Liver (tissue), 3 donors: ENCODE measurements around the gene DOCK1.

Experiments
- FOXA2 ChIP-seq: IDR thresholded peaks from 2 replicates; pipeline ENCODE4 v1.6.1; 2016; ENCODE audit warnings: antibody characterized with exemption
- GABPA ChIP-seq, 2 donors: IDR thresholded peaks in 1 of 2; conservative IDR thresholded peaks in 1 of 2; 2 replicates each; pipeline ENCODE4 v1.6.1; 2016; ENCODE audit warnings: antibody characterized with exemption in 2 of 2, mild to moderate bottlenecking in 1 of 2, moderate library complexity in 1 of 2
- JUND ChIP-seq, 2 donors: IDR thresholded peaks; 2 replicates each; pipeline ENCODE4 v1.6.1; 2016; ENCODE audit warnings: antibody characterized with exemption in 2 of 2
- RAD21 ChIP-seq, 2 donors: IDR thresholded peaks; 2 replicates each; pipeline ENCODE4 v1.6.1; 2016; ENCODE audit warnings: antibody characterized with exemption in 2 of 2, mild to moderate bottlenecking in 2 of 2
- SP1 ChIP-seq: IDR thresholded peaks from 2 replicates; pipeline ENCODE4 v1.6.1; 2018; ENCODE audit warnings: antibody characterized with exemption, mild to moderate bottlenecking
- TAF1 ChIP-seq: conservative IDR thresholded peaks from 2 replicates; pipeline ENCODE4 v1.6.1; 2016; ENCODE audit warnings: antibody characterized with exemption, mild to moderate bottlenecking
- YY1 ChIP-seq: IDR thresholded peaks from 2 replicates; pipeline ENCODE4 v1.6.1; 2016; ENCODE audit warnings: antibody characterized with exemption, mild to moderate bottlenecking
- TF ChIP-seq, protein P1 (sequence below): fragments of 150-350 bp; IDR thresholded peaks from 2 replicates; pipeline ENCODE4 v1.5.1; 2017; ENCODE audit warnings: improper control_type of control experiment, low read depth, low read length; ENCODE audit not compliant: missing input control
- TF ChIP-seq, protein P2 (sequence below): IDR thresholded peaks from 2 replicates; pipeline ENCODE4 v1.6.1; 2016; ENCODE audit warnings: antibody characterized with exemption, mild to moderate bottlenecking
- TF ChIP-seq, protein P3 (sequence below): IDR thresholded peaks from 2 replicates; pipeline ENCODE4 v1.6.1; 2016; ENCODE audit warnings: antibody characterized with exemption
- donor health status: healthy.
- donor health status: healthy.

- TF ChIP-seq, protein P1, sequence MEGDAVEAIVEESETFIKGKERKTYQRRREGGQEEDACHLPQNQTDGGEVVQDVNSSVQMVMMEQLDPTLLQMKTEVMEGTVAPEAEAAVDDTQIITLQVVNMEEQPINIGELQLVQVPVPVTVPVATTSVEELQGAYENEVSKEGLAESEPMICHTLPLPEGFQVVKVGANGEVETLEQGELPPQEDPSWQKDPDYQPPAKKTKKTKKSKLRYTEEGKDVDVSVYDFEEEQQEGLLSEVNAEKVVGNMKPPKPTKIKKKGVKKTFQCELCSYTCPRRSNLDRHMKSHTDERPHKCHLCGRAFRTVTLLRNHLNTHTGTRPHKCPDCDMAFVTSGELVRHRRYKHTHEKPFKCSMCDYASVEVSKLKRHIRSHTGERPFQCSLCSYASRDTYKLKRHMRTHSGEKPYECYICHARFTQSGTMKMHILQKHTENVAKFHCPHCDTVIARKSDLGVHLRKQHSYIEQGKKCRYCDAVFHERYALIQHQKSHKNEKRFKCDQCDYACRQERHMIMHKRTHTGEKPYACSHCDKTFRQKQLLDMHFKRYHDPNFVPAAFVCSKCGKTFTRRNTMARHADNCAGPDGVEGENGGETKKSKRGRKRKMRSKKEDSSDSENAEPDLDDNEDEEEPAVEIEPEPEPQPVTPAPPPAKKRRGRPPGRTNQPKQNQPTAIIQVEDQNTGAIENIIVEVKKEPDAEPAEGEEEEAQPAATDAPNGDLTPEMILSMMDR = no peak
- TF ChIP-seq, protein P2, sequence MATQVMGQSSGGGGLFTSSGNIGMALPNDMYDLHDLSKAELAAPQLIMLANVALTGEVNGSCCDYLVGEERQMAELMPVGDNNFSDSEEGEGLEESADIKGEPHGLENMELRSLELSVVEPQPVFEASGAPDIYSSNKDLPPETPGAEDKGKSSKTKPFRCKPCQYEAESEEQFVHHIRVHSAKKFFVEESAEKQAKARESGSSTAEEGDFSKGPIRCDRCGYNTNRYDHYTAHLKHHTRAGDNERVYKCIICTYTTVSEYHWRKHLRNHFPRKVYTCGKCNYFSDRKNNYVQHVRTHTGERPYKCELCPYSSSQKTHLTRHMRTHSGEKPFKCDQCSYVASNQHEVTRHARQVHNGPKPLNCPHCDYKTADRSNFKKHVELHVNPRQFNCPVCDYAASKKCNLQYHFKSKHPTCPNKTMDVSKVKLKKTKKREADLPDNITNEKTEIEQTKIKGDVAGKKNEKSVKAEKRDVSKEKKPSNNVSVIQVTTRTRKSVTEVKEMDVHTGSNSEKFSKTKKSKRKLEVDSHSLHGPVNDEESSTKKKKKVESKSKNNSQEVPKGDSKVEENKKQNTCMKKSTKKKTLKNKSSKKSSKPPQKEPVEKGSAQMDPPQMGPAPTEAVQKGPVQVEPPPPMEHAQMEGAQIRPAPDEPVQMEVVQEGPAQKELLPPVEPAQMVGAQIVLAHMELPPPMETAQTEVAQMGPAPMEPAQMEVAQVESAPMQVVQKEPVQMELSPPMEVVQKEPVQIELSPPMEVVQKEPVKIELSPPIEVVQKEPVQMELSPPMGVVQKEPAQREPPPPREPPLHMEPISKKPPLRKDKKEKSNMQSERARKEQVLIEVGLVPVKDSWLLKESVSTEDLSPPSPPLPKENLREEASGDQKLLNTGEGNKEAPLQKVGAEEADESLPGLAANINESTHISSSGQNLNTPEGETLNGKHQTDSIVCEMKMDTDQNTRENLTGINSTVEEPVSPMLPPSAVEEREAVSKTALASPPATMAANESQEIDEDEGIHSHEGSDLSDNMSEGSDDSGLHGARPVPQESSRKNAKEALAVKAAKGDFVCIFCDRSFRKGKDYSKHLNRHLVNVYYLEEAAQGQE = no peak
- no peak for TF ChIP-seq TAF1
- no peak for TF ChIP-seq RAD21 (IDR thresholded peaks at IDR 0.05)
- TF ChIP-seq SP1 = no peak
- no peak for TF ChIP-seq JUND (IDR thresholded peaks at IDR 0.05)
- TF ChIP-seq GABPA (IDR thresholded peaks at IDR 0.05 in 1 of 2, conservative IDR thresholded peaks at IDR 0.05 in 1 of 2) = no peak
- TF ChIP-seq, protein P3, sequence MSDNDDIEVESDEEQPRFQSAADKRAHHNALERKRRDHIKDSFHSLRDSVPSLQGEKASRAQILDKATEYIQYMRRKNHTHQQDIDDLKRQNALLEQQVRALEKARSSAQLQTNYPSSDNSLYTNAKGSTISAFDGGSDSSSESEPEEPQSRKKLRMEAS = no peak
- no peak for TF ChIP-seq FOXA2
- TF ChIP-seq YY1 = no peak
These were observed 432.6 kb downstream of the DOCK1 start for GRCh38 chr10:127337801-127338200.
